COR-L47 (cell line): Measurements from ENCODE around the gene RAB39B.

Source experiments
- DNase-seq: peaks from one replicate; lab custom pipeline; 2025; lab: John Stamatoyannopoulos, UW

The RAB39B gene

DNA sequence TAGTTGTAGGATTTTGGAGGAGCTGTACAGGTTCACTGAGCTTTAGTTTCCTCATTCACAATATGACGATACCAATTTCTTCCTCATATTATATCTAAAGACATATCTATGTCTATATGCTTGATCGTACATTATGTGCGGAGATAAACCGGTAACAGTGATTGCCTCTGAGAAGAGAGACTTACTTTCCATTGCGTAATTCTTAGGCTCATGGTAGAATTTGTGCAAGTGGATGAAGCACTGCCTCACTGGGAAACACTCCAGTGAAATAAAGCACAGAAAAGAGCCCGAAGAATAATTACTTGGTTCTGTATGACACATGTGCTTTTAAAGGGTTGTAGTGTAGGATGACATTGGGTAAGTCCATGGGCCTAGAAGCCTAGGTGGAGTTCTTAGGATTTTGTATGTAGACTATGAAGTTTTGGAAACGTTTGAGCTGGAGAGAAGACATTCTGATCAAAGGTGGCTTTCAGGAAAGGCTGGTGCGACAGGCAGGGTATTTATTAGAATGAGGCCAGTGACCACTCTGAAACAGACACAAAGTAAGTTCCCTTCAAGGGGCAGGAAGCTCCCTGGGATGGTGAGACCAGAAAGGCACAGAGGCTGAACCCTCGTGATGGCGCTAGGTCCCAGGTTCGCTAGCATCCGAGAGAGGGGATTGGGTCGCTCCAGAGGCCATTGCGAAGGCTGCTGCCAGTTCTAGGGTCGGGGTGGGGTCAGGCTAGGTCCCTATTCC lies 48.7 kb downstream of the RAB39B start:
- DNase-seq = no peak

DNA sequence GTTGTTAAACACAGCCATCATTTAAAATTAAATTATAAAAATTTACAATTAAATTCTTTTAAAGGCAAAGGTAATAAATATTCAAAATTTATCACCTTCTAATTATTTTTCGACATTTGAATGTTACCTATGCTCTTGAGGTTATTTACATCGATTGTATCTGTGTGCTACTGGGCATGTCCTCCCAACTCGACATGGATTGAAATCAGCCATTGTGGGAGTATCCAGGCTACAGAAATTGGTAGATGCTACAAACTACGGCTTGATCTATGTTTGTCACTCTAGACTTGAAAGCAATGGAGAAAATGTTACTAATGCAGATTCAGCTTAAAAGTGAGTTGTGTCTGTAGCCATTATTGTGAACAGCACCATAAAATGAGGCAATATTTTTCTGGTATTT lies 50.6 kb downstream of the RAB39B start:
- no peak for DNase-seq

DNA sequence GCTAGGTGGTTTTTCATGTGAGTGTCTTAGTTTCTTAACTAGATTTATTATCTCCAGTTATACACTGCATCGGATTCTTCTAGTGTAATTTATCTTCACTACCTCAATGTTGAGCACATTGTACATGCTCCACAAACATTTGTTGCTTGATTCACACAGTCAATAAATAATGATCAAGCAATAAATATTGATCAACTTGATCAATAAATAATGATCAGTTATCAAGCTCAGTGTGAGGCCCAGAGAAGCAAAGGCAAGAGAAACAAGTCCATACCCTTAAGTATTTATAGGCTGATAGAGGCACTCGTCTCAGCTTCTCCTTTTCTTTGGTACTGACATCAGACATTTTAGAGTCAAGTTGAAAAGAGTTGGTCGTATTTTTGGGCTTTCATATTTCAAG lies 53.1 kb downstream of the RAB39B start:
- no peak for DNase-seq
